ENCODE data around the gene PAPPA2. TPM values are rescaled to one million over a fixed set of nuclear protein-coding genes. Genes with fewer than 3 reads are reported as not detected.

PAPPA2 gene
- total and polyA plus RNA-seq, 2 of the 4 experiments (the other 2 are of a cell fraction), result 0.10 to 0.18 TPM

GRCh38 chr1:176800978-176801513 is 338.1 kb downstream of the PAPPA2 start:
- ATAC-seq (ENCODE audit: low read depth), result no peak
- no peak overlapping the region for H2AK5ac ChIP-seq (ENCODE audit: low read depth, low read length)
- no peak overlapping the region for H4K5ac ChIP-seq (ENCODE audit: low read depth, low read length)
- no peak overlapping the region for H2AFZ ChIP-seq (replicated peaks; ENCODE audit: low read length, poor library complexity)
- TF ChIP-seq BHLHE40 (IDR thresholded peaks at IDR 0.05; ENCODE audit: low read depth, low read length) (no peak), FOS (IDR thresholded peaks at IDR 0.05; ENCODE audit: low read depth, low read length) (no peak), SMC3 (IDR thresholded peaks at IDR 0.05; ENCODE audit: low read depth, low read length) (no peak), MAZ (IDR thresholded peaks at IDR 0.05; ENCODE audit: borderline replicate concordance, low read depth, low read length) (no peak), NFE2L2 (IDR thresholded peaks at IDR 0.05; ENCODE audit: low read depth, low read length) (no peak), CHD1 (IDR thresholded peaks at IDR 0.05; ENCODE audit: low read depth, low read length) (no peak), USF2 (IDR thresholded peaks at IDR 0.05; ENCODE audit: low read depth, low read length) (no peak), POLR2A (IDR thresholded peaks at IDR 0.05; ENCODE audit: low read depth, low read length) (no peak), MXI1 (IDR thresholded peaks at IDR 0.05; ENCODE audit: borderline replicate concordance, low read depth, low read length) (no peak), ELK1 (IDR thresholded peaks at IDR 0.05; ENCODE audit: borderline replicate concordance, low read depth, low read length) (no peak), RAD21 (IDR thresholded peaks at IDR 0.05; ENCODE audit: low read length) (no peak)
- H2BK20ac ChIP-seq (ENCODE audit: low read depth, low read length), result no peak overlapping the region
- H2BK5ac ChIP-seq (ENCODE audit: low read depth, low read length, poor library complexity, severe bottlenecking), result no peak overlapping the region
- no peak overlapping the region for H3K18ac ChIP-seq (ENCODE audit: low read depth, low read length)
- H4K20me1 ChIP-seq (ENCODE audit: insufficient read depth, low read length), result no peaks in the 10 kb centered on the region
- no peaks in the 10 kb centered on the region for H3K36me3 ChIP-seq (ENCODE audit: control insufficient read depth, insufficient read depth, low read length)
- no peak overlapping the region for H3K4me2 ChIP-seq (ENCODE audit: low read depth, low read length)
- DNase-seq, result no peak
- H3K23ac ChIP-seq (ENCODE audit: low read depth, low read length), result no peak overlapping the region
- no peak overlapping the region for H2BK120ac ChIP-seq (ENCODE audit: low read depth, low read length)
- no peak overlapping the region for H3K9ac ChIP-seq (ENCODE audit: low read depth, low read length)
- H3K4ac ChIP-seq (ENCODE audit: low read depth, low read length), result no peak overlapping the region
- H3K79me1 ChIP-seq (ENCODE audit: low read depth in 1 of 2, low read length in 2 of 2), result no peaks in the 10 kb centered on the region
- POLR2A ChIA-PET (ENCODE audit: unreplicated experiment), result no interaction called here
- intact Hi-C loops (cut with micrococcal nuclease), result no loop called here
- no peak overlapping the region for H3K4me3 ChIP-seq (ENCODE audit: insufficient read depth, low read depth, low read length)
- no peak overlapping the region for H4K8ac ChIP-seq (ENCODE audit: low read depth in 2 of 2, low read length in 2 of 2)
- H3K9me1 ChIP-seq (ENCODE audit: insufficient read depth, low read length), result no peaks in the 10 kb centered on the region
- no peaks in the 10 kb centered on the region for H3K9me3 ChIP-seq (ENCODE audit: control insufficient read depth, insufficient read depth, low read length)
- H3K14ac ChIP-seq (replicated peaks; ENCODE audit: low read depth, low read length), result no peak overlapping the region
- dilution Hi-C loops (cut with HindIII; ENCODE audit: low sequenced_read_pairs, unreplicated experiment), result no loop called here
- no peaks in the 10 kb centered on the region for H3K27me3 ChIP-seq (ENCODE audit: control insufficient read depth, insufficient read depth, low read length)
- whole genome bisulfite sequencing, 2 experiments (ENCODE audit: extremely low coverage in 2 of 2, insufficient read length in 1 of 2), result no CpG with 5 or more reads among the region's 5 CpGs
- BruUV-seq (replicated peaks), result no TSS peak
- H2AK9ac ChIP-seq (replicated peaks; ENCODE audit: low read depth, low read length, poor library complexity), result no peak overlapping the region
- H2BK15ac ChIP-seq (ENCODE audit: low read depth, low read length), result no peak overlapping the region
- CTCF ChIA-PET, result no interaction called here
- in situ Hi-C loops (cut with MboI; ENCODE audit: low sequenced_read_pairs), result no loop called here
- no peak overlapping the region for H3K27ac ChIP-seq (ENCODE audit: insufficient read depth, low read length)
- H3K4me1 ChIP-seq (ENCODE audit: control insufficient read depth, insufficient read depth, low read length), result no peaks in the 10 kb centered on the region
- H3K56ac ChIP-seq (ENCODE audit: extremely low read depth, insufficient read depth, low read length), result no peak overlapping the region
- no peak overlapping the region for H4K91ac ChIP-seq (ENCODE audit: insufficient read depth, low read depth, low read length)
